ENCODE measurements around the gene ZNF212.
A peak's percentile ranks its signal among the peaks of the same experiment; 100 is the strongest.

The ZNF212 gene

DNA sequence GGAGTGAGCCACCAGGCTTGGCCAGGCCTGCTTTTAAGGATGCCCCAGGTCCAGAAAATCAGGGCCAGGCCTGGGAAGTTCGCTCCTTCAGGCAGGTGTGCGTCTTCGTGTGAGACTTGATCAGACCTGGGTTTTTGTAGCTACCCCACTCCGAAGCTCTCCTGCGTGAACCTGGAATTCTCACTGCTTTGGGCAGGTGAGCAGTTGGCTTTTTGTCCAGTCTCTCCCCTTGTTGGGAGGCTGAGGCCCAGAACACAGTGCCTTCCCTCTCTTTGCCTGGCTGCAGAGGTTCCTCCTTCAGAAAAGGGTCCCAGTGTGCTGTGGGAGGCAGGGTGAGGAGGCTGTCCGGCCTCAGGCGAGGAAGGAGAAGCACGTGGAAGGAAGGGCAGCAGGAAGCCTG is 49.8 kb downstream of the ZNF212 start:
- no peak for DNase-seq

DNA sequence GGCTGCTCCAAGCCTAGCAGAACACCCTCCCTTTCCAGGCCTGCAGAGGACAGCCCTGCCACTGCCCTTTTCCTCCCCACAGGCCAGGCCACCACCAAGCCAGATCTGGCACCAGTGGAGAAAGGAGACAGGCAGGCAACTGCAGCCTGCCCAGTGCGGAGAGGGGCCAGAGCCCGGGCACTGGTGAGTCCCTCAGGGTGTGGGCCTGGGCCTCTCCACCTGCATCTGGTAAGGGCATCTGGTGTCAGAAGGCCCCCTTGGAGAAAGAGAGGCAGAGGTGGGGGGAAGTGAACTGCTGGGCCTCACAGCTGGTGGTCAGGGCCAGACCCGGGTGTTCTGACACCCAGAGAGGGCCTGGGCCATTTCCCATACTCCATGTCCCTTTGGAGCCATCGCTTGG is 50.4 kb downstream of the ZNF212 start:
- no peak for DNase-seq

DNA sequence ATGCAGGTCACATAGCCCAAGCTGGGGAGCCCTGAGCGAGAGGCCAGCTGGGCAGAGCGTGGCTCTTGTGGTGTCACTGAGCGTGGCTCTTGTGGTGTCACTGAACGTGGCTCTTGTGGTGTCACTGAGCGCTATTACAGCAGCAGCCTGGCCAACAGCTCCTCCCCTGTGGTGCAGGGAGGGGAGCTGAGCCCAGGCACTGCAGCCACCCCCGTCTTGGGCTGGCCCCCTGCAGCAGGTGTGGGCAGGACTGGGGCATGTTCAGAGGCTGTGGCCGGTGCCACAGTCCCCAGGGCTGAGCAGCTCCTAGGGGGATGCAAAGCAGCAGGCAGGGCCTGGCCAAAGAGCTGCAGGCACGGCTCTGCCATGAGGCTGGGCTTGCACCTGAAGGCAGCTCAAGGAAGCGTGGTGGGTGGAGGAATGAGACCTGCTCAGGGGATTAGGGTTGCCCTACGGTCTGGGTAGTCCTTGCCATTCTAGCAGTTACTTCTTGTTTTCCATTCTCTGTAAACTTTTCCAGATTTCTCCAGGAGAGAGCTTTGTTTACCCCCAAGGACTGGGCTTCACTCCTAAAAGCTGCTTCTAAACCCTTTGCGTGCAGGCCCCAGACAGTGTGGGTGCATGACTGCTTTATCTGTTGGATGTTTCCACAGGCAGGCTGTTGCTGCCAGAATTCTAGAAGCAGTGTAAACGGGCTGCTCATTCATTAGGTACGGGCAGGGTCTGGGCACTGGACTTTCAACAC is 51.8 kb downstream of the ZNF212 start:
- DNase-seq = peak in 1 of 2 experiments; percentile 20

DNA sequence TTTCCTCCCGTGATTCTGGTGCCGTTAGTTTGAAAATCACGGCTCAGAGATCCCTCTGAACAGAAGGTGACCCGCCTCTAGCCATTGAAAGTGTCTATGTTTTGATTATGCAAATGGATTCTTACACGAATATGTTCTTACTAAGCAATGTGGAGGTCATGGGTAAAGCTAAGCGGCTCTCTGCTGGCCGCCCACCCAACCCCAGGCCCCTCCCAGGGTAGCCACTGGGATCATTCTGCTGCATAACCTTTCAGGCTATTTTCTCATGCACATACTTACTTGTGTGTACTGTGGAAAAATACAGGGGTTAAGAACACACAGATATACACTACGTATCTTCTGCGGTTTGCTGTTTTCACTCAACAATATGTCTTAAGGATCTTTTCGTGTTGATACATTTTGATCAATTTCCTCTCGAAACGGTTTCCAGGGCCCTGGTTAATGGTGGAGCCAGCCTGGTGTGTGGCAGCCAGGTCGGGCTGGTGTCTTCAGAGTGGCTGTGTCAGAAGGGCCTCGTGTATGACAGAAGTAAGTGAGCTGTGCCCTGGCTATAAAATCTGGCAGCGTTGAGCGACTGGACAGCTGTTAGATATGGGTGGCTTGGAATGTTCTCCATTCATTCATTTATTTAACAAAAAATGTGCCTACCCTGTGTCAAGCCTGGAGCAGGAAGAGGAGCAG is 52.5 kb downstream of the ZNF212 start:
- no peak for DNase-seq

DNA sequence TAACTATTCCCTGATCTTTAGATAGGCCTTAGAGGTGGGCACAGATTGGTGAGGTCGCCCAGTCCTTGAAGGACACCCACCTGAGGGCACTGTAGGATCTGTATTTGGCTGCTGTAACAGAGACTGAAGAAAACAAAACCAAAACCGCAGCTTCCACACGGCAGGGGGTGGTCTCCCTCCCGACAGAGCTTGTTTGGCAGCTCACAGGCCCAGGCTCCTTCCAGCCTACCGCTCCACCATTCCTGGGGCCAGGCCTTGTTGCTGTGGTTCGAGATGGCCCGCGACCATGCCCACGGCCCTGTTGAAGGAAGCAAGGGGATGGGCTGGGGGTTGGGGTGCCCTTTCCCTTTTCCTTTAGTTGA is 53.0 kb downstream of the ZNF212 start:
- DNase-seq = no peak

DNA sequence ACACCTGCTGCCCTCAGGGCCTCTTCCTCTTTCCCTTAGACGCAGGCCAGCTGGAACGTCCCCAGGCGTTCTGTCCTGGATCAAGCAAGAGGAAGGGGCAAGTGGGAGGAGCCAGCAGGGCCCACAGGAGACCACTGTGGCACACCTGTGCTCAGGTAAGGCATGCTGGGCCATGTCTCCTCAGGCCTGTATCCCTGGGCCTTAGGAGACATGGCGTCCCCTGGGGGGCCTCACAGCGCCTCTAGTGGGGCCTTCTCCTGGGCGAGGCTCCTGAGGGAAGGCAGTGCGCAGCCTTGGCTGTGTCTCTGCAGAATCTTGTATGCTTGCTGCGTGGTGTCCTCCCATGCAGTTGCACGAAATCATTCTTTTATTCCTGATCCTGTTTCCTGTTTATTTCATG is 53.9 kb downstream of the ZNF212 start:
- DNase-seq = no peak

DNA sequence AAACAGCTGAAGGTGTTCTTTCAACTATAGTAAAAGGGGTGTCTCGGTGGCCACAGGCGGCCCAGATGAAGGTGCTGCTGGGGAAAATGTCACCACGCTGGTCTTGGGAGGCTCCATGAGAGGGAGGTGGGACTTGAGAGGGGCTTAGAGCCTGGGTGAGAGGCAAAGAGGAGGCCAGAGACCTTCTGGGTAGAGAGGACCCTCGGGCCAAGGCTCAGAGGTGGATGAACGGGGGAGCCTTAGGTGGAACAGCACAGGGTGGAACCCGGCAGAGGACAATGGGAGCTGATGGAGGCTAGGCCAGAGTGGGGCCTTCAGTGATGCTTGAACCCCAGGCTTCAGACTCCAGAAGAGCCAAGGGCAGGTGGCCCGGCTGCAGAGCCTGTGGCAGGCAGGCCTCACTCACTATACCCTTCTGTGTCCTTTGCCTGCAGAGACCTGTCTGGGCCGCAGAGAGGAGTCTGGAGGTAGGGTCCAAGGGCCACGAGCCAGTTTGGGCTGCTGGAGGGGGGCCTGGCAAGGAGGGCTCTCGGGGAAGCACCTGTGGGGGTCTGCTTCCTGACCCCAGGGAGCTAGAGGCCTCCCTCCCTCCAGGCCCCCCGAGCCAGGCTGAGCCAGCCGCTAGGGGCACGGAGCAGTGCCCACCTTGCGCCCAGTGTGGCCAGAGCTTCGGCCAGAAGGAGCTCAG is 54.6 kb downstream of the ZNF212 start:
- DNase-seq = no peak

DNA sequence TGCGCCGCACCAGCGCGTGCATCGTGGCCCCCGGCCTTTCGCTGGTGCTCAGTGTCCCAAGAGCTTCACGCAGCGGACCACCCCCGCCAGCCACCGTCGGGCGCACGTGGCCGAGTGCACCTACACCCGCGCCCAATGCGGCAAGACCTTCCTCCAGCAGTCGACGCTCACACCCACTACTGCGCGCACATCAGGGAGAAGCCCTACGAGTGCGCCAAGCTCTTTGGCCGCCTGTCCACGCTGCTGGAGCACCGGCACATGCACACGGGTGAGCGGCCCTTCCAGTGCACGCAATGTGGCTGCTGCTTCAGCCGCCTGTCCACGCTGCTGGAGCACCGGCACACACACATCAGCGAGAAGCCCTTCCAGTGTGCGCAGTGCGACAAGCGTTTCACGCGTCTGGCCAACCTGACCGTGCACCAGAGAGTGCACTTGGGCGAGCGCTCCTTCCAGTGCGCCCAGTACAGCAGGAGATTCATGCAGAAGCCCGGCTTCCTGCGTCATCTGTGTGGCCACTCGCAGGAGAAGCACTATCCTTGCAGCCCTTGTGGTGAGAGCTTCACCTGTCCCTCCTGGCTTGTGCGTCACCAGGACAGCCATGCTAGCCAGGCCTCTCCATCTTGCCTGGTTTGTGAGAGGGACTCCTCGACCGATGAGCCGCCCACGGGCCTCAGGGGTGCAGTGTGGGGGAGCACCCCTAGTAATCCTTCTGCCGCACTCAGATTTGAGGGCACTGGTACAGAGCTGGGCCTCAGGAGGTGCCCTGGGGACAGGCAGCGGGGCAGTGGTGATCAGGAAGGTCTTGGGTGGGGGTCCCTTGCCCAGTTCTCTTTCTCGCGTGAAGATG is 55.4 kb downstream of the ZNF212 start:
- no peak for DNase-seq

DNA sequence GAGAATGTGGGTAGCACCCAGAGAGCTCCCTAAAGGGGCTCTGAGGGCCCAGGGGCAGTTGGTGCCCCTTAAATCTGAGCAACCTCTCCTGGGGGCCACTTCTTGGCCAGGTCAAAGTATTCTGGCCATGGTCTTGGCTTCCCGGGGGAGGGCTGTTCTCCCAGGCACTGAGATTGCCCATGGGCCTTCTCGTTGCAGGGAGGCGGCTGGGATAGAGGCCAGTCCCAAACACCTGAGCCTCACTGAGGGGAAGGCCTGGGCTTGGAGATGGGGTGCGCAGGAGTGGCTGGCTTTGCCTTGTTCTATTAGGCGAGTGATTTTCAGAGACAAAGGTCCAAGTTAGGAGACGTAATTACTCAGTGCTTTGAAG is 56.0 kb downstream of the ZNF212 start:
- DNase-seq = no peak

DNA sequence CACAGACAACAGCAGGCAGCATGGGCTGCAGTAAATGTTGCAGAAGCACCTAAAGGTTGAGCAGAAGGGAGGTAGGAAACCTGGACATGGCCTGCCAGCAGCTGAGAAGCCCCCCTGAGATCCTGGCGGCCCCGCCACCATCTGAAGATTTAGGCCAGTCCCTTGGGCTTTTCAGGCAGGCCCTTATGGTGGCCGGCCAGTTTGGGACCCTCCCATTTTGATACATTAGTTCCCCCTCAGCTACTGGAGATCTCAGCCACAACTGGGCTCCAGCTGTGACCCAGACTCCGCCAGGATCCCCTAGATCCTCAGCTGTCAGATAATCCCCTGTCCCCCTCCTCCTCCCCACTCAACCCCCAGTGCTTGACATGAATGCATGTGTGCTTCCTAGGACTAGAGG is 56.9 kb downstream of the ZNF212 start:
- no peak for DNase-seq

DNA sequence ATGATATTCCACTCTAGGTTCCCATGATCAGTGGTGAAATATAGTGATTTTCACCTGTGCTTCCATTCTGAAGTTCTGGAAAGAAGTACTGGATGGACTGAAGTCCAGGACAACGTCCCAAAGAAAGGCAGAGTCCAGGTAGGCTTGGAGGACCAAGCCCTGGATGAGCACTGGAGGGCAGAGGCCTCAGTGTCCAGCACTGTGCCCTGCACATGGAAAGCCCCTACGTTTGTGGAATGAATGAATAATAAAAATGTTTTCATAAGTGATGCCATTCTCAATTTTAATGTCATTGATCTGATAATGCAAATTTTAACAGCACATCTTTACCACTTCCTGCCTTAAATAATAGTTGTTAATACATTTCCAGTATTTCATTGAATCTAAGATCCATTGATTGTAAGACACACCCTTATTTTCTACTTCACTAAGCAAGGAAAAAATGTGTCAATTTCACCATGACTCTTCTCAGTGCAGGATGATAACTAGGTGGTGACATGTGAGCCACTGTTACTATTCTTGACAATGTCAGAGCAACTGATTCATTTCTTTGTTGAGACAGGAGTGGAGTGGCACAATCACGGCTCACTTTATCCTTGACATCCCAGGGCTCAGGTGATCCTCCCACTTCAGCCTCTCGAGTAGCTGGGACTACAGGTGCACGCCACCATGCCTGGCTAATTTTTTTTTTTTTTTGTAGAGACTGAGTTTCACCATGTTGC is 57.7 kb downstream of the ZNF212 start:
- no peak for DNase-seq

DNA sequence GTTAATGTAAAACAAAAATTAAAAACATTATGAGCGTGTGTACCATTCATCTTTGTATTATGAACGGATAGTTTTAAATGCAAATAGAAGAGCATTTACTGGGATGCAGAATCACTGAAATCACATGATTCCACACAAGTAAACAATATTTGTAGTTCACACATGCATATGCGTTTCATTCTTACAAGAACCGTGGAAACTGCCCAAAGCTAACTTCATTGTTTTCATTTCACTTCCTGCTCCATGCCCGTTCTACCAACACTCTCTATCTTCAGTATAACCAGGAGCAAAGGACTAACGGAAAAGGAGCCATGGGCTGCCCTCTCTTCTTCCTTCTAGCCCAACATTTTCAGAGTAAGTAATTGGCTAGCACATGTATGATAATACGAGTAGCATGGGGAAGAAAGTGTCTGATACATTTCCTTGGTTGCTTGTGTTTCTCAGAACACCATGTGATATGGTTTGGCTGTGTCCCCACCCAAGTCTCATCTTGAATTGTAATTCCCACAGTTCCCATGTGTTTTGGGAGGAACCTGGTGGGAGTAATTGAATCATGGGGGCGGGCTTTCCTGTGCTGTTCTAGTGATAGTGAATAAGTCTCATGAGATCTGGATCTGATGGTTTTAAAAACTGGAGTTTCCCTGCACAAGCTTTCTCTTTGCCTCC is 61.3 kb downstream of the ZNF212 start:
- no peak for DNase-seq

DNA sequence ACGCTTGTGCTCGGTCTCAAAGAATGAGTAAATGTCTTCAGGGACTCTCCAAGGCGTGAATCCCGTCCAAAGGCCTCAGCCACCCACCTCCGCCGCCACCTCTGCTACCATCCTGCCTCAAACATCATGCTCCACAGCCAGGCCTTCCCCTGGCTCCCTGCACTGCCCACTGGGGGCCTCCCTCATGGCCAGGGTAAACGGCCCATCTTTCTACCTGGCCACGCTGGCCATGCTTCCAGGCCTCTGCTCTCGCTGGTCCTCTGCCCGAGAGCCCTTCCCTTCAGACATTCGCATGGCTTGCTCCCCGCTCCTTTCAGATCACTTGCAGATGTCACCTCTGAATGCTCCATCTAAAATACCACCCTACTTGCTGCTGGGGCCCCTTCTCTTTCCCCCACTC is 62.8 kb downstream of the ZNF212 start:
- DNase-seq = no peak

DNA sequence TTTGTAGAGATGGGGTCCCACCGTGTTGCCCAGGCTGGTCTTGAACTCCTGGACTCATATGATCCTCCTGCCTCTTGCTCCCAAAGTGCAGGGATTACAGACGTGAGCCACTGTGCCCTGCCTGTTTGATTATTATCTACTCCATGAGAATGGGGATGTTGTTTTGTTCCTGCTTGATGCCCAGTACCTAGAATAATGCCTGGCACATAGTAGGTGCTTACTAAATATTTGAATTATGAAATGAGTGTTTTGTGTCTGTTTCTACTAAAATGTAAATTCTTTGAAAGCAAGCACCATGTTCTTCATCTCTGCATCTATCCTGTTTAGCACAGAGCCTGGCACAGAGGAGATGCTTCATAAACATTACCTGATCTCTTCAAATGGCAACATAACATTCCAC is 63.4 kb downstream of the ZNF212 start:
- no peak for DNase-seq

DNA sequence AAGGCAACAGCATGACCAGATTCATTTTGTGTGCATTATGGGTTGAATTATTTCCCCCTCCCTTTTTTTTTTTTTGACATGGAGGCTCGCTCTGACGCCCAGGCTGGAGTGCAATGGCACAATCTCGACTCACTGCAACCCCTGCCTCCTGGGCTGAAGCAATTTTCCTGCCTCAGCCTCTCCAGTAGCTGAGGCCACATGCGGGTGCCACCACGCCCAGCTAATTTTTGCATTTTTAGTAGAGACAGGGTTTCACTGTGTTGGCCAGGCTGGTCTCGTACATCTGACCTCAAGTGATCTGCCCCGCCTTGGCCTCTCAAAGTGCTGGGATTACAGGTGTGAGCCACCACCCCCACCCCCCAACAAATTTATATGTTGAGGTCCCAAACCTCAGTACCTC is 64.6 kb downstream of the ZNF212 start:
- DNase-seq = no peak

Measured in NCI-H526 (cell line).